Stimulated activated CD8-positive, alpha-beta memory T cell treated with anti-CD3 and anti-CD28 coated beads, Interleukin-4, amount 100 ng/mL, for 1 hour (primary cell): ENCODE results near the gene COL6A5.
"Not testable (repeated sequence)": the region's sequence is repeated elsewhere in the genome, so short reads cannot be mapped to it uniquely, and the experiment has no call there.

ENCODE experiments used
- DNase-seq, 2 donors: peaks; one replicate each; pipeline ENCODE4 v3.0.0-alpha.2; 2020; ENCODE audit warnings: low read depth in 2 of 2, low spot score in 1 of 2

COL6A5 gene

DNA sequence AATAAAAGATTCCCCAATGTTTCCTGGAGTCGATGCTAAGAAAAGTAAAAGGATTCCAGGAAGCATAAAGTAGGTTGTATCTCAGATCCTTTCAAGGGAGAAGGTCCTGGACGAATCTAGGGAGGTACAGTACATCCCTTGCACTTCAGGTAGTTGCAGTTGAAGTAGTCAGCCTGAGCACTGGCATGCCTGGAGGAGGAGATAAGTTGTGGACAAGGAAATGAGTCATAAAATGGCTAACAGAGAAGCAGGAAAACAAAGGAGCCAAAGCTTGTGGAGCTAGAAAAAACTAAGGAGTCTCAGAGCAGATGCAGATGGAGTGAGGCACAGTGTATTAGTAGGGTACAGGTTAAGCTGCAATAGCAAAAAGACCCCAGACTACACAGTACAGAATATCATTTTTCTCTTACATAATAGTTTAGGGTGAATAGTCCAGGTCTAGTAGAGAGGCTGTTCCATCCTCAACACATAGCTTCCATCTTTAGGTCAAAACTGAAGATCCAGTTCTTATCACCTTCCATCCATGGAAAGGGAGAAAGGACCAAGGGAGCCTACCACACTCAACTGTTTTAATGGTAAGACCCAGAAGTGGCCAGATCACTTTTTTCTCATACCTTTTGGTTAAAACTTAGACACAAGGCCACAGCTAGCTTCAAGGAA lies 41.3 kb downstream of the COL6A5 start:
- no peak for DNase-seq

DNA sequence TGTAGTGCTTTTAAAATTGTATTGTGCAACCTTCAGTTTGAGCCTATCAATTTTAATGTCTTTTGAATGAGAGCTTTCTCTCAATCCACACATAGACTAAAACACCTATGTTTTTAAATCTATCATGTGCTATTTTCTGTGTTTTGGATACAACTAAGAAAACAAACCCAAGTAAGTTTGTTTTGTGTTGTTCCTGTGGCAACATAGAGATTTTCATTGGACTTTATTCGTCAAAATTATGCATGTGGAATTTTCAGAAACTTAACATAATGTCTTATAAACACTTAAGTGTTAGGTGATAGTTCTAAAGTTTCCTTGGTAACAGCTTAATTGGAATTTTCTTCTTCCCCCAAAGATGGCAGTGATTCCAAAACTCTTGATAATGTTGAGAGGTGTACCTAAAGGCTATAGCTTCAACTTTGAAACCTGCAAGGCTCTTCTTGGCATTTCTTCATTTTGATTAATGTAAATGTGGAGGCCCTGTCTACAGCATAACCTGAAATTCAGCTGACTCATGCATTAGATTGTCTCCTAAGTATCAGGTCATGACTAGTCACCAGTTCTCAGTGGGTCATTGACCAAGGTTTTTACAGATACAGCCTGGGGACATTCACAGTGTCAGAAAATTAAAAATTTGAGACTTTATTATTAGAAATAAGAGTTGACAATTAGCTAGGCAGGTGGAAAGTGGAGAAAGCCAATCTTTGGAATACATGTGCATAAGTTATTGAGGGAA lies 44.4 kb downstream of the COL6A5 start:
- no peak for DNase-seq

DNA sequence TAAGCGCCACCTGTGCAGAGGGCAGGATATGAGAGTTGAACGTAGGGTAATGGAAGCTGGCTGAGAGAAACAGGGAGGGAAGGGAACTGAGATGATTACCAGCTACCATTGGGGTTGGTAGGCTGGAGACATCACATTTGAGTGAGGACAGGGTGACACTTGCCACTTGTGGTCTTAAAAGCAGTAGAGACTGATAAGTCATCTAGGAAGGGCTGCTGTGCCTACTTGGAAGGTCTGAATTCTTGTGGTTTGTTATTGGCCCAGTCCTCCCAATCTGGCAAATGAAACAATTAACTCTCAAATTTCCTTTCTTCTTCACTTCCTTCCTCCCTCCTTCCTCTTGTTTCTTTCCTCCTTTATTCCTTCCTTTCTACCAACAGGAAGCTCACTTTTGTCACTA lies 46.8 kb downstream of the COL6A5 start:
- DNase-seq: no peak

DNA sequence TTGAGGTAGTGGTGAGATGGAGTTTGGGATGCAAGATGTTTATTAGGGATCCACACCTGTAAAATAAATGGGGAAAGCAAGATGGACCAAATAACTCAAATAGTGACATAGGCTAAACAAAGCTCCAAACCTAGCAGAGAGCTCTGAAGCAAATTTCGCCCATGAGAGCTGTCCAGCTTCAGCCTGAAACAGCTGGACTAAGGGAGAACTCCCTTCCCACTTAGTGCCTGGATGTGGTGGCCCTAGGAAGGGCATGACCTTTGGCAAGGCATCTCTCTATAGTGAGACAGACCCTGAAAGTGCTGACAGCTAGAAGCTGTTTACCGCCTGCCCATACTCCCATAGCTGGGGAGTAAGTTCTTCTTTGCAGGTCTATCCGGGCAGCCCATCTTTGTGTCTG lies 48.1 kb downstream of the COL6A5 start:
- no peak for DNase-seq

GRCh38 chr3:130395331-130395730 lies 49.9 kb downstream of the COL6A5 start:
- no peak for DNase-seq

DNA sequence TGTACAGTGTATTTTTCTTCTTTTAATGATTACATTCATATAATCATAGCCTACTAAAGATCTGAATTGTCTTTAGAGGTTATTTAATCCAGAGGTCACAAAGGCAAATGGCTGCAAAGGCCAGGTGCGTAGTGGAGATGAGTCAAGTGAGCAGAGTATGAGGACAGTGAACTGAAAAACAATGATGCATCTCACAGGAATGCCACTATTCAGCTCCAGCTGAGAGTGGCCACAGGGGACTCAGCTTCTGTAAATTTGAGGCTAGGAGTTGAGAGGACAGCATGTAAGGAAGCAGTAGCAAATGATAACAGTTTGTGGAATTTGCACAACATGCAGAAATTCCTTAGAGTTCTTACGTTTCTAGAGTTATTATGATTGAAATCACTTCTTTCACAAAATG lies 50.4 kb downstream of the COL6A5 start:
- no peak for DNase-seq

DNA sequence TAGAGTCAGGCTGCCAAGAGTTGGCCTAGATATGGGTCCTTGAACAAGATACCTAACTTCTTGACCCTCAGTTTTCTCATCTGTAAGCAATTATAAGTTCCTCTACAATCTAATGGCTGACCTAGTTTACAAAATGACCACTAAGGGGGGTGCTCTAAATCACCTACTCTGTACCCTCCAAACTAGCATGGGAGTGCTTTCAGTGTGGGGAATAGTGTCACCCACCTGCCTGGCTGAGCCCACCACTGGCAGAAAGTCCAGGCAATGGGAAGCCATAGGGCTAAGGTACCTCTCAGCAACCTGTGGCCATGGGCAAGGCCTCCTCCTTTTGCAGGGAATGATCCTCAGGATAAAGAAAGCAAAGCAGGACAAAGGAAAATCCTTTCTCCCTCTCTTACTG lies 58.9 kb downstream of the COL6A5 start:
- no peak for DNase-seq

GRCh38 chr3:130405956-130406355 lies 60.5 kb downstream of the COL6A5 start:
- DNase-seq: no peak

DNA sequence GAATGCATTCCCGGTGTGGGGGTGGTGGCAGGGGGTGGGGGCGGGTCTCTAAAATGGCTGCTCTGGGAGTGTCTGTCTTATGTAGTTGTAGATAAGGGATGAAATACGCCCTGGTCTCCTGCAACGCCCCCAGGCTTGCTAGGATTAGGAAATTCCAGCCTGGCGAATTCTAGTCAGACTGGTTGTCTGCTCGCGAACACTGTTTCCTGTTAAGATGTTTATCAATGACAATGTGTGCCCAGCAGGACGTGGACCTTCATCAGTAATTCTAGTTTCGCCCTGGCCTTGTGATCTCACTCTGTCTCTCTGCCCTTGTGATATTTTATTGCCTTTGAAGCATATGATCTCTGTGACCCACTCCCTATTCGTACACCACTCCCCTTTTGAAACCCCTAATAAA lies 62.8 kb downstream of the COL6A5 start:
- not testable (repeated sequence) for DNase-seq

DNA sequence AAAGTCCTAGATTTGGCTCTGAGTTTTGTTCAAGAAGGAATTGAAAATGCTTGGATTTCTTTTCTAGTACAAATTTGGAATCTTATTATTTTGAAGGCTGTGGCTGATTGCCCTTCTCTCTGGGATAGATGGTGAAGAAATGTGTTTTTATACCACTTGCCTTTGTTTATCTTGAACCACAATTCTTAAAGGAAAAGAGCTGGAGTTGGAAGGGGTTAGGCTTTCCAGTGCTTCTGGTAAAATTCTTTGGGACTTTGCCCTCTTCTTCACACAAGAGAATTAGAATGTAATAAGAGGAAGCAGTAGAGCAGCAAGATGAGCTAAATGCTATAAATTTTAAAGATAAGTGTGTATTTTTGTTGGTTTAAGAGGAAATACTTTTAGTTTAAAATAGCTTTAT lies 65.8 kb downstream of the COL6A5 start:
- no peak for DNase-seq

GRCh38 chr3:130412991-130413560 lies 67.6 kb downstream of the COL6A5 start:
- DNase-seq: no peak

DNA sequence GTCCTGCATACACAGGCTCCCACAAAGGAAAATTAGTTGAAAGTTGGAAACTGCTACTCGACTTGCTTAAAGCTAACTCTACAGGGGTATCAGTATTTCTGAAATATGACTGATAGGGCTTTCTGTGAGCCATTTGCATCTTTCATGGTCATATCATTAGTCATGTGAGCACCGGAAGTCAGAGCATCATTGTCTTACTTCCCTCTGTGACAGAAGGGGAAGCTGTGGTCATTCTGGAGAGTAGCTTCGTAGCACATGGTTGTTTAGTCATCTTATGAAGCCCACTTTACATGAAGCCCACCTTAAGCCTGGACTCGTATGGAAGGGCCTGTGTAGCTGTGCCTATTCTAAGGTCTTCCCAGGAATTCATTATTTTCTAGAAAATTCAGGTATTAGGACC lies 69.0 kb downstream of the COL6A5 start:
- DNase-seq: no peak

- no peak for DNase-seq
These were observed 75.0 kb downstream of the COL6A5 start for GRCh38 chr3:130420466-130420865.

DNA sequence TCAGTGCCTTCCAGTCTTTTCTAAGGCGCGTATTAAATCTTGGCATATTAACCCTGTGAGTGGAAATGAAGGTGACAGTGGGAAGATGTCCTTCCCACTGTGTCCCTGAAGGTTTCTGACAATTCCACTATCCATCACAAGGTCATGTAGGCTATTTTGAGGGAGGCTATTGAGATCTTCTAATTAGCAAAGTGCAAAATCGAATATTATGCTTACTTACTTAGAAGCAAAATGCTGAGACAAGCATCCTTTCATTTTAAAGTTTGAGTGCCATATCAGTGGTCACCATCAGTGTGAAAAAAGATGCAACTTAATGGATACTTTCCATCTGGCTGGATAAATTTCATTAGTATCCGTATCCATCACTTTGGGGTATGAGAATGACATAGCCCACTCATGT lies 77.6 kb downstream of the COL6A5 start:
- DNase-seq: no peak

DNA sequence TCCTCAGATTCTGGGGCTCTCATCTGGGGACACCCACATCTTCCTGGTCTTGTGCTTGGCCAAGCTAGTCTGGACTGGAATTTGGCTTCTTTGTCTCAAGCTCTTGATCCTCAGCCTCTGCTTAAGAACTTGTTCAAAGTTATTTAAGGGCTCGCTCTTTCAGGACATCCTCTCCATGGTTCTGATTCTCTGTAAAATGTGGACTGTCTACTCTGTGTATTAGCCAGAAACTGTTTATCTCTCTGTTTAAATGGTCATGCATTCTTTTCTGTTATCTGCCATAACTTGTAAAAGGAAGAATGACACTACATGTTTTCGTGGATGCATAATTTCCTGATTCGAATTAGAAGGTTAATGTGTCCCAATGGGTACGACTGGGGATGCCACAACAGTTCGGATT lies 79.4 kb downstream of the COL6A5 start:
- no peak for DNase-seq

DNA sequence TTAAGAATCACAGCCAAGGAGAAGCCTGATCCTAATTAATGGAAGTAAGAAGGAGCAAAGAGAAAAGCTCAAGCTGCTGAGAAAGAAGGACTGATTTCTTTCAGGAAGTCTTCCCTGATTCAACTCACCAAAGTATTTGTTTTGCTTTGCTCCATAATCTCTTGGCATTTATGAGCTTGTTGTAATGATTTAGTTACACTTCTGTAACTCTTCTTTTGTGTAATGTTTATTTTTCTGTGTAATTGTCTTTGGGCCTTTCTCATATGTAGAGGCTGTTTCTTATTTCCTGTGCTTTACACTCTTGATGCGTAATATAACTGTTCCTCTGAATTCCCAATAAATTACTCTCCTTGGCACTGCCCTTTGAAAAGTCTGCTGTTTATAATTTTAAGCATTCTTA lies 80.0 kb downstream of the COL6A5 start:
- no peak for DNase-seq

- no peak for DNase-seq
These were observed 80.7 kb downstream of the COL6A5 start for GRCh38 chr3:130426206-130426605.

DNA sequence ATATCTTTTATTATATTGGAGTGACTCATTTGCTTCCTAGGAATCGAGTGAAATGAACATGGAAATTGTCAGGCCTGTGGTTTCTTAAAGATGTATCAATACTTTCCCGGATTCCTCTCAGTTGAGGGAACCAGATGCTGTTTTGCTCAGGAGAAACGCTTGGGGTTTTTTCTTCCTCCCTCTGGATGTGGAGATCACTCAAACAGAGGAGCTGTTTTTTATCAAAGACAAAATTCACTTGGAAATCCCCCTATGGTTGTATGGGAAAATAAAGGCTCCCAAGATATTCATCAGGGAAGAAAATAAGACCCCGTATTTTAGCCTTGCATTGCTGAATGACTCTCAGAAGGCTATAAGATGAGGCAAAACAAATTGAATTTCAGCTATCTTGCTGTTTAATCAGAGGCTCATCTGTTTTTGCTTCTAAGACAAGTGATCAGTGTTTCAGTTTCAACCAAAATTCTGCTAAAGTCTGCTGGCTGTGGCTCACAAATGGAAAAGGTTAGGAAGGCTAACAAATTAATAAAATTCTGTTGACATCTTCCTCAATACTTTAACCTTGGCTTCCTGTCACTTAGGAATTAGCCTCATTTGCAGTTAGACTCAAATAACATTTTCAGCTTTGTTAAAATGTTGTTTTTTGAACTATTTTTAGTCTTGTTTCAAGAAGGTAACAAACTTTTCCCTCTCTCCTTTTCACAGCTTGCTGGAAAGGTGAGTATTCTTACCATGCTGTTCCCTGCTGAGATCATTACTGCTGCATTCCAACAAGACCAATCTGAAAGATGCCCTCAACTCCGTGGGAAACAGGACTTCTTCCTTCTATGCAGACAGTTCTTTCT lies 83.6 kb downstream of the COL6A5 start:
- DNase-seq: no peak

DNA sequence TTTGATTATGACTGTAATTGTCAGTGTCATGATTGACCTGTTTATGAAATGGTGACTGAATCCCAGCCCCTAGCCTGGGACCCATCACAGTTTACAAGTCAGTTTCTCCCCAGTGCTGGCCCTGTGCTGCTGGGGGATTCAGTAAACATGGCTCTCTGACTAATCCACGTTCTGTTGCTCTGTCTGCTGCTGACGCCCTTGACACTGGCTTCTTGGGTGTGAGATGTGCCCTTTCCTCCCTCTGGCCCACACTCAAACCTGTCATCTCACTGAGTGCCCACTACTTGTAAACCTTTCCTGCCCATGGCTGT lies 84.2 kb downstream of the COL6A5 start:
- DNase-seq: no peak

- no peak for DNase-seq
These were observed 84.8 kb downstream of the COL6A5 start for GRCh38 chr3:130430266-130430665.

DNA sequence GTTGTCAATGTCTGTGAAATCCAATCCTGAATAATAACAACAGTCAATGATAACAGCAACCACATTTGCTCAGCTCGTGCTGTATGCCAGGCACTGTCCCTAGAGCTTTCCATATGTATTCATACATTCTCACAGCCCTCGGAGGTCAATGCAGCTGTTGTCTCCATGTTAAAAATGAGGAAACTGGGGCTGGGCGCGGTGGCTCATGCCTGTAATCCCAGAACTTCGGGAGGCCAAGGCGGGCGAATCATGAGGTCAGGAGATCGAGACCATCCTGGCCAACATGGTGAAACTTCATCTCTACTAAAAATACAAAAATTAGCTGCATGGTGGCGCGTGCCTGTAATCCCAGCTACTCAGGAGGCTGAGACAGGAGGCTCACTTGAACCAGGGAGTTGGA lies 86.6 kb downstream of the COL6A5 start:
- not testable (repeated sequence) for DNase-seq

DNA sequence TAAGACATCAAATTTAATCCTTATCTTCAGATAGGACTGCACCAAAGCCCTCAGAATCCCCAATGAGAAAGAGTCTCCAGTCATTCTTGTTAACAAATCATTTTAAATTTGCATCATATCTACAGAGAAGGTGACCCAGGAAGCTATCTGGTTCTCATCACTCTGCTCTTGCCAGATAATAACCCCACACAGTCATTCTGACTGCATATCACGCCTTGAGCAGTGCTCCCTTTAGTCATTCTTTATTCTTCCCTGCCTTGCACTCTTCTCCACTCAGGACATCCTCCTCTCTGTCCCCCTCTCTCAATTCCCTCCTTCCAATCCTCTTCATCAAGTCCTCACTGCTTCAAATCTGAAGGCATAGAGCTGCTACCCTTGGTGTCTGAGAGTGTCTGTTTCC lies 87.8 kb downstream of the COL6A5 start:
- DNase-seq: no peak
